HEK293T (cell line): ENCODE results near the gene LRP1B.

ENCODE experiments used
- CTCF ChIA-PET: fragments of 350-600 bp; formaldehyde crosslinking; extraction: SDS; loops from one replicate; lab custom pipeline; 2021; ENCODE audit warnings: antibody characterized with exemption, inconsistent platforms; lab: Yijun Ruan, JAX
- POLR2A ChIA-PET: fragments of 350-600 bp; formaldehyde crosslinking; extraction: SDS; loops from one replicate; lab custom pipeline; 2020; ENCODE audit warnings: antibody characterized with exemption, inconsistent platforms; lab: Yijun Ruan, JAX
- DNase-seq: peaks from one replicate; pipeline ENCODE4 v3.0.0; 2012; ENCODE audit warnings: mixed read lengths; ENCODE audit errors: extremely low spot score
- ARNT ChIP-seq: fragments of 450-650 bp; IDR thresholded peaks from 2 replicates; pipeline ENCODE4 v1.6.1; 2017; ENCODE audit warnings: mild to moderate bottlenecking
- BHLHE40 ChIP-seq: fragments of 450-650 bp; IDR thresholded peaks from 2 replicates; pipeline ENCODE4 v1.6.1; 2016; ENCODE audit warnings: mild to moderate bottlenecking, moderate library complexity, borderline replicate concordance
- CTBP1 ChIP-seq: fragments of 450-650 bp; IDR thresholded peaks from 2 replicates; pipeline ENCODE4 v1.6.1; 2016; ENCODE audit warnings: borderline replicate concordance
- ELF4 ChIP-seq: fragments of 450-650 bp; IDR thresholded peaks from 2 replicates; pipeline ENCODE4 v1.6.1; 2017; ENCODE audit warnings: antibody characterized with exemption
- FOXA1 ChIP-seq: fragments of 450-650 bp; IDR thresholded peaks from 2 replicates; pipeline ENCODE4 v1.6.1; 2016; ENCODE audit warnings: mild to moderate bottlenecking
- FOXK2 ChIP-seq: fragments of 450-650 bp; IDR thresholded peaks from 2 replicates; pipeline ENCODE4 v1.6.1; 2016; ENCODE audit warnings: mild to moderate bottlenecking
- FOXM1 ChIP-seq: fragments of 450-650 bp; IDR thresholded peaks from 2 replicates; pipeline ENCODE4 v1.6.1; 2017; ENCODE audit warnings: mild to moderate bottlenecking, borderline replicate concordance
- HDGF ChIP-seq: fragments of 450-650 bp; IDR thresholded peaks from 2 replicates; pipeline ENCODE4 v1.6.1; 2017; ENCODE audit warnings: antibody characterized with exemption, borderline replicate concordance
- L3MBTL2 ChIP-seq: fragments of 450-650 bp; conservative IDR thresholded peaks from 2 replicates; pipeline ENCODE4 v1.6.1; 2016; ENCODE audit warnings: mild to moderate bottlenecking
- LEF1 ChIP-seq: fragments of 450-650 bp; IDR thresholded peaks from 2 replicates; pipeline ENCODE4 v1.6.1; 2017; ENCODE audit warnings: mild to moderate bottlenecking, borderline replicate concordance
- NFRKB ChIP-seq: fragments of 450-650 bp; IDR thresholded peaks from 2 replicates; pipeline ENCODE4 v1.6.1; 2016; ENCODE audit warnings: mild to moderate bottlenecking, moderate library complexity
- PKNOX1 ChIP-seq: fragments of 450-650 bp; IDR thresholded peaks from 2 replicates; pipeline ENCODE4 v1.6.1; 2016
- SP1 ChIP-seq: fragments of 450-650 bp; IDR thresholded peaks from 2 replicates; pipeline ENCODE4 v1.6.1; 2017
- SUZ12 ChIP-seq: fragments of 450-650 bp; IDR thresholded peaks from 2 replicates; pipeline ENCODE4 v1.6.1; 2016; ENCODE audit warnings: mild to moderate bottlenecking
- TARDBP ChIP-seq: fragments of 450-650 bp; IDR thresholded peaks from 2 replicates; pipeline ENCODE4 v1.6.1; 2016
- ZNF384 ChIP-seq: fragments of 450-650 bp; IDR thresholded peaks from 2 replicates; pipeline ENCODE4 v1.6.1; 2016

LRP1B gene

DNA sequence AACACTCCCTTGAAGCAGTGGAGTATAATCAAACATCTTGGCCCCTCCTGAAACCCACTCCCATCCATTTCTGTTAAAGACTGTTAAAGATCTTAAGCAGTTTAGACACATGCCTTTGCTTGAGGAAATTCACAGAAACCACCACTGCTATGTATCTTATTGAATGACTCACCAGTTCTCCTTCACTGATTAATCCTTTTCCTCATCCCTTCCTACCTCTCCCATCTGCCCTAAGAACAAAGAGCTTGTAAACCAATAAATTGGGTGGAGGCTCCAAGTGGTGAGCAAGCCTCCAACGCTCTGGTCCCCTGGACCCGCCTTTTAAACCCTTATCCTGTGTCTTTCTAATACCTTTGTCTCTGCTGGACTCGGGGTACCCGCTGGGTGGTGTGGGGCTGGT, 746.1 kb downstream of the LRP1B start:
- DNase-seq = no peak
- TF ChIP-seq BHLHE40 (no peak), TARDBP (no peak), PKNOX1 (no peak), LEF1 (no peak), ARNT (no peak)
- CTCF ChIA-PET = no interaction called here
- POLR2A ChIA-PET = no interaction called here

- POLR2A ChIA-PET = no interaction called here
- no peak for DNase-seq
- CTCF ChIA-PET = interaction anchor here (0.6 kb wide), 1 partner anchor 340 kb away, joined by 5 read pairs; no protein-coding TSS in a partner anchor
- TF ChIP-seq CTBP1 (no peak), L3MBTL2 (no peak)
These were observed 748.9 kb downstream of the LRP1B start for GRCh38 chr2:141381946-141382345.

GRCh38 chr2:141380008-141380979, 750.5 kb downstream of the LRP1B start:
- ChIA-PET CTCF (no interaction called here), POLR2A (no interaction called here)
- no peak for DNase-seq
- TF ChIP-seq ELF4 (no peak), NFRKB (no peak), CTBP1 (no peak), HDGF (no peak), FOXA1 (no peak), BHLHE40 (no peak), FOXM1 (no peak), FOXK2 (no peak), LEF1 (no peak), ARNT (no peak), ZNF384 (no peak), L3MBTL2 (no peak), TARDBP (no peak), PKNOX1 (no peak), SUZ12 (no peak), SP1 (no peak)

DNA sequence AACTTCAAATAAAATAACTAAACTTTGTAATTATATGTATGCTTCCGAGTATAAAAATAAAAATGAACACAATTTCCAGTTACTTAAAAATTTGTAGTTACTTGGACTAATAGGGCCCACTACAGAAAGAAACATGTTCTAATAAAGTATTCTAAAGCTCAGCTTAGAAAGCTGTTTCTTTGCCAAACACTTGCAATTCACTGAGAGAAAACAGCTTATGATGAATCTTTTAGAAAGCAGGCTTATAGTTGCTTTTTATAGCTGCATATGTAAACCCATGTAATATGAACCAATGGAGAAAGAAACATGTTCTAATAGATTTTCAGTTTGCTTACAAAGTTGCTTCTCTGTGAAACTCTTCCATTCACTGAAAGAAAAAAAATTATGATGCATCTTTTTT, 766.0 kb downstream of the LRP1B start:
- no peak for DNase-seq
- TF ChIP-seq NFRKB (no peak), FOXM1 (no peak), LEF1 (no peak), ZNF384 (no peak), FOXA1 (no peak), BHLHE40 (no peak), L3MBTL2 (no peak), HDGF (no peak), SP1 (no peak), ARNT (no peak), TARDBP (no peak), SUZ12 (no peak)
- CTCF ChIA-PET = no interaction called here
- POLR2A ChIA-PET = no interaction called here

DNA sequence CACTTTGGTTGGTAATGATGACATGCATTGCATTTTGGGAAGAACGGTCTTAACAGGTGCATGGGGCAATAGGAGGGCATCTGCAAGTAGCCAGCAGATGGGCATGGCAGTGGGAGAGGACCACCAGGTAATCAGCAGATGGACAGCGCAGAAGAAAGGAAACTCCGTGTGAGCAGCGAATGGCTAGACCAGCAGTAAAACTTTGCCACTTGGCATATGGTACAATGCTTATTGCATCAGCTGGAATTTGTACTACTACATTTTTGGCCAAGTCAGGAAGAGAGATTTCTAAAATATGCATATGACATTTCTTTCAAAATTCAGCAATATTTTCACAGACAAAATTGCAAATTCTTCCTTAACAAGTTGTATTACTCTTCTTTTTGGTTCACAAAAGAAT, 768.5 kb downstream of the LRP1B start:
- CTCF ChIA-PET = no interaction called here
- DNase-seq = no peak
- TF ChIP-seq ZNF384 = no peak
- no peak for TF ChIP-seq SUZ12
- no peak for TF ChIP-seq NFRKB
- TF ChIP-seq HDGF = no peak
- no peak for TF ChIP-seq BHLHE40
- no peak for TF ChIP-seq ELF4
- no peak for TF ChIP-seq LEF1
- no peak for TF ChIP-seq SP1
- no peak for TF ChIP-seq TARDBP
- no peak for TF ChIP-seq CTBP1
- TF ChIP-seq L3MBTL2 = no peak
- no peak for TF ChIP-seq FOXA1
- no peak for TF ChIP-seq ARNT
- TF ChIP-seq FOXK2 = no peak
- no peak for TF ChIP-seq PKNOX1
- POLR2A ChIA-PET = no interaction called here

DNA sequence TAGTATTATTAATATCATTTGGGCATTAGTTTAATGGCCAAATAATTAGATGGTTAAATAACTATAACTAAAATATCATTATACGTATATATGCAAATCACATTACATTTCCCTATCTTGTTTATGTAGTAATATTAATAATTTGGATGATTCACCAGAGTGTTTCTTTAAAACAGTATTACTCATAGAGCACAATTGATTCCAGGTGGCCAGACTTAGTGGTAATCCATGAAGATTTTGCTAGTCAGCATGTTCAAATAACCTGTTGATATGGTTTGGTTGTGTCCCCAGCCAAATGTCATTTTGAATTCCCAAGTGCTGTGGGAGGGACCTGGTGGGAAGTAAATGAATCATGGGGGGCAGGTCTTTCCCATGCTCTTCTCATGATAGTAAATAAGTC, 782.3 kb downstream of the LRP1B start:
- CTCF ChIA-PET = no interaction called here
- no peak for DNase-seq
- POLR2A ChIA-PET = no interaction called here
- TF ChIP-seq ELF4 = no peak
- no peak for TF ChIP-seq ARNT
- TF ChIP-seq TARDBP = no peak
- no peak for TF ChIP-seq HDGF
- no peak for TF ChIP-seq FOXM1
- no peak for TF ChIP-seq PKNOX1
- TF ChIP-seq FOXK2 = no peak
- TF ChIP-seq CTBP1 = no peak
- TF ChIP-seq SP1 = no peak
- no peak for TF ChIP-seq LEF1
- no peak for TF ChIP-seq NFRKB
- TF ChIP-seq BHLHE40 = no peak
- no peak for TF ChIP-seq ZNF384
- no peak for TF ChIP-seq FOXA1
- no peak for TF ChIP-seq SUZ12
